Activated T-cell treated with anti-CD3 and anti-CD28 coated beads for 1 hour (primary cell): ENCODE data around the gene ROR1.
"Not testable (repeated sequence)": the region's sequence is repeated elsewhere in the genome, so short reads cannot be mapped to it uniquely, and the experiment has no call there.

Experiments
- DNase-seq: peaks from one replicate; pipeline ENCODE4 v3.0.0-alpha.2; 2020; ENCODE audit warnings: low read depth

The ROR1 gene

GRCh38 chr1:63825111-63825510 lies 51.3 kb downstream of the ROR1 start:
- DNase-seq = no peak

GRCh38 chr1:63826246-63826861 lies 52.5 kb downstream of the ROR1 start:
- not testable (repeated sequence) for DNase-seq

GRCh38 chr1:63827411-63828321 lies 53.8 kb downstream of the ROR1 start:
- DNase-seq = no peak

GRCh38 chr1:63828322-63829044 lies 54.7 kb downstream of the ROR1 start:
- DNase-seq = no peak

GRCh38 chr1:63829349-63830327 lies 55.8 kb downstream of the ROR1 start:
- DNase-seq = no peak

- DNase-seq = no peak
Observed at GRCh38 chr1:63831409-63831808, 57.6 kb downstream of the ROR1 start.

GRCh38 chr1:63833363-63834119 lies 59.7 kb downstream of the ROR1 start:
- DNase-seq = no peak

- DNase-seq = no peak
Observed at GRCh38 chr1:63835128-63835527, 61.3 kb downstream of the ROR1 start.

GRCh38 chr1:63836374-63836773 lies 62.6 kb downstream of the ROR1 start:
- no peak for DNase-seq

GRCh38 chr1:63836830-63837229 lies 63.0 kb downstream of the ROR1 start:
- DNase-seq = no peak

- no peak for DNase-seq
Observed at GRCh38 chr1:63843010-63843409, 69.2 kb downstream of the ROR1 start.

- no peak for DNase-seq
Observed at GRCh38 chr1:63843884-63844283, 70.1 kb downstream of the ROR1 start.

- no peak for DNase-seq
Observed at GRCh38 chr1:63845346-63845745, 71.5 kb downstream of the ROR1 start.

- DNase-seq = no peak
Observed at GRCh38 chr1:63847308-63847910, 73.6 kb downstream of the ROR1 start.

- no peak for DNase-seq
Observed at GRCh38 chr1:63848733-63849132, 74.9 kb downstream of the ROR1 start.

- DNase-seq = no peak
Observed at GRCh38 chr1:63849149-63849548, 75.3 kb downstream of the ROR1 start.

GRCh38 chr1:63854091-63854490 lies 80.3 kb downstream of the ROR1 start:
- DNase-seq = no peak

GRCh38 chr1:63855942-63856341 lies 82.1 kb downstream of the ROR1 start:
- no peak for DNase-seq

GRCh38 chr1:63856924-63857323 lies 83.1 kb downstream of the ROR1 start:
- no peak for DNase-seq

GRCh38 chr1:63857478-63857877 lies 83.7 kb downstream of the ROR1 start:
- no peak for DNase-seq
